GM18508 (cell line): ENCODE measurements around the gene PTPRD.

Experiments used
- ATAC-seq: cut with Tn5 transposase; IDR thresholded peaks from one replicate; pipeline ENCODE4 v1.9.1; 2021; ENCODE audit warnings: moderate number of reproducible peaks; ENCODE audit not compliant: insufficient read depth, unreplicated experiment

The PTPRD gene

DNA sequence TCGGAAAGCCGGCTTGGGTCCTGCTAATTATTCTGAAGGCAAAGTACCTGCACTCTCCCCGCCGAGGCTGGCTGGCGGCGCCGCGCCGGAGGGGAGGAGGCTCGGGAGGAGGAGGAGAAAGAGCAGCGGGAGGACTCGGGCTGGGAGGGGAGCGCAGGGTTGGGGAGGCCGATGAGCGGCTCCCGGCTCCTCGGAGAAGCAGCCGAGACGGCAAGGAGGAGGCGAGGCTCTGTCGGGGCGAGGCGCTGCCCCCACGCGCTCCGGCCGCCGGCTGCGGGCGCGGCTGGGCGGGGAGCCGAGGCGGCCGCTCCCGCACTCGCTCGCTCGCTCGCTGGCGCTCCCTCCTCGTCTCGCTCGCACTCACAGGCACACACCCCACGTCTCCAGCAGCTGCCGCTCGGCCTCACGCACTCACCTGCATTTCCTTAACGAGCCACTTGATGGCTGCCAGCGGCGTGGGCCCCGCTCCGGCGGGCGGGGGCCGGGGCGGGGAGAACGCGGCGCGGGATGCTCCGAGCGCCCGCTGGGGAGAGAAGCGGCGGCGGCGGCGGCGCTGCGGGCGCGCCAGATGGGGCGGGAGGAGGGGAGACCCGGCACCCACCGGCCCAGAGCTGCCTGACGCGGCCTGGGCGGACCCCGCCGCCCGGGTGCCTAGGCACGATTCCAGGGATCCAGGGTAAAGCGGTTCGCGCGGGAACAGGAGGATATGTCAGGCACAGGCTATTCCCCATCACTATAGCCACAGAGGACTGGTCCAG lies at the start of gene PTPRD:
TSS of gene PTPRD (minus strand) at position 362 of the 758 bp plus-strand sequence.
- ATAC-seq: no peak

DNA sequence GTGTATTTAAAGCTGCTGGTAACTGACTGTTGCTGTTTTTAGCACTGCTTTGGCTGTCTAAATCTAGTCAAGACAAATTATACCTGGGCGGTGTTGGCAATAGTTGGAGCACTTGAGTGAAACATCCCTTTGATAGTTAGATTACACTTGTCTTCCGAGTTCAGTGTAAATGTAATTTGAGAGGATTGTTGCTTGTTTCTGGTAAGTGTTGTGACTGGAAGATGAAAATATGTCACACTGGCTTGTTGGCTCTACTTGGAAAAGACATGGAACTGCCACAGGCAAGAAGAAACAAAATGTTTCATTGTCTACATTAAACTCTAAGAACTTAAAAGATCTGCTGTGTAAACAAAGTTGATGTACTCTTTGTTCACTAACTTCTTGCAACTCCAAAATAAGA lies 49.2 kb upstream of the PTPRD start:
- ATAC-seq: no peak

DNA sequence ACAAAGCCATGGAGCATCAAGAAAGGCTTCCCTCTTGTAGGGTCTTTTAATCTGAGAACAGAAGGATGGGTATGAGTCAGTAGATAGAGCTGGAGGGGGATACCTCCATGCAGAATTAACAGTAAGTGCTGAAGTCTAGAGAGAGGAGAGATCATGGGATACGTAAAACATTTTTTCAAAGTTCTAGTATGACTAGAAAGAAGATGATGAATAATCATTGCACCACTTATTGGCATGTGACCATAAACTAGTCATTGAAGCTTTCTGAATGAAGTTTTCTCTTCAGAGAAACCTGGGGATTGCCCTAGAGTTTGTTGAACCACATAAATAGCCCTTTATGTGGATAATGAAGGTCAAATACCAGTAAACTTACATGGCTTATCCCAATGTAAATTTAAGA lies 48.6 kb upstream of the PTPRD start:
- no peak for ATAC-seq

DNA sequence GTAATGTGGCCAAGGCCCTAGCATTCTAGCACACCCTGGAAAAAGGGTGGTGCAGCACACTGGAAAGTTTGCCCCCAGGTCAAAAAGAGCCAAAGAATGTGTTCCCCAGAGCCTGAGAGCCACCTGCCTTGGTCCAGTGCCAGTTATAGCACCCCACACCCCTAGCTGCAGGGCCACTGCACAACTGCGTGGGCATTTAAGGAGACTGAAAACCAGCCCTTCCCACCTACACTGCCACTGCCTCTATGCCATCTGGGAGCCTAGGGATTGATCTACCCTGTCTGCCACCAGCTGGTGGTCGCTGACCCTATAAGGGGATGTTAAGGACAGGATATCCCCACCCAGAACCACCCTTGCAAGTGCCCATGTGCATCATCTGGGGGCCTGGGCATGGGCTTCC lies 38.2 kb upstream of the PTPRD start:
- ATAC-seq: no peak

DNA sequence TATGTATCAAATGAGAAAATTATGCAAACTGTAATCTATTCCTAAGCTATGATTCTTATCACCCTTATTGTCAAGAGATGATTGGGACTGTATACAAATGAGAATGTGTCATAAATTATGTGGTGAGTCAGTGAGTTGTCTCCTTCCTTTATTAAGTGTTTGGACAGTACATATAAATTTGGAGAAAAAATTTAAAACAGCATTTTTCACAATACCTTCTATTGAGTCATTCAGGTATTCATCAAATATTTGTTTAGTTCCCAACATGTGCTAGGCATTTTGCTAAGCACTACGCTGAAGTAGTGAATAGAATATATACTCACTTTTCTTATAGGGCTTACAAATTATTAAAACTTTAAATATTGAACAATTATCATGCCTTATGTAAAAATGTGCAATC lies 36.3 kb upstream of the PTPRD start:
- ATAC-seq: no peak

DNA sequence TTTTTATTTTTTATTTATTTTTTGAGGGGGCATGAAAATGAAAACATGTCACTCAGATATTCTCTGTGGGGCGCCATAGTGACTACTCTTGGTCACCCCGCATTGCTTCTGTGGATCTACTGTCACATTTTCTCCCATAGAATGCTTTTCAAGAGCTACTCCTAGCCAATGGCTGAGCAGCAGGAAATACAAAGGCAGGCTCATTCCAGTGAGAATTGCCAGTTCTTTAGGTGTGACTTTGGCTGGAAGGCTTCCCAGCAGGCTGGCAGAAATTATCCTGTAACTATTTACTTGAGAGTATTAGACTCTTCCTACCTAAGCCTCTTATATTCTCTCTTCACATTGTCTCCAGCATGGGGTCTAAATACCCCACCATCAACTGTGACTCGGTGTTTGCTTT lies 21.0 kb upstream of the PTPRD start:
- no peak for ATAC-seq

DNA sequence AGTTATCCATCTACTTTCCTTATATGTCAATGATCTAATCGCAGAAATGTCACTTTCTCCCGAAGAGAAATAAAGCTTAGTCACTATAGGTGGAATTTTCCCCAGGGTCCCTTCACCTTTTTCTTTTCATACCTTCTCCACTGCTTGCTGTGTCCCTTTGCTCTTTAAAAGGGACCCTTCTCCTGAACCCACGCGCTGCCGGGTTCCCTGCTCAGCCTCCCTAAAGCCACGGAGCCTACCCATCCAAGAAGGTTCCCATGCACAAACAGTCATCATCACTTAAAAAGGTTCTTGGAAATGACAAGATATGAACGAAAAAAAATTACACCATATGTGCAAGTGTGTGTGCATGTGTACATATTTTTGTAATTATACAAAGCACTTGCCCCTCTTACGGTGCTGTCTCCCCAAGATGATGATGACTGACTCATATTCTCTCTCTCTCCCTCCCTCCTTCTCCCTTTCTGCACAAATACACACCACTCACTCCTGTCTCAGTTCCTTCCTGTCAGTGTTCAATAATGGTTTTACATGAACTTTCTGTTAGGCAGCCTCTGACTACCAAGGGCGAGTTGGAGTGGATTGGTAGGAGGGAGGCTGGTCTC lies 1.5 kb upstream of the PTPRD start:
- no peak for ATAC-seq

DNA sequence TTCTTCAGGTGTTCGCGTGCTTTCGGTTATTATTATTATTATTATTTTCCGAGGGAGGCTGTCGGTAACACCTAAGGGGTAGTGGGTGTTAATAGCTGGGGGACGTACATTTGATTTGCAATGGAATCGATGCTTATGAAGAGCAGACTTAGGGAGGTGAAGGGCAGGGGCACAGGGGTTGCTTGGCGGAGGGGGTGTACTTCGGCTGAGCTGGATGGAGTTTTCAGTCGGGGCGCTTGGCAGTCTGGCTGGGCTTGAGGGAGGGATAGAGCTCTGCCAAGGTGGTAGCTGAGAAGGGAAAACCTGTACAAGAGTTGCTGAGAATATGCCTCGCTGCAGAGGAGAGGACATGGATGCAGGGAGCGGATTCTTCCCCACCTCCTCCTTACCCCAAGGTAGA lies 617 bp upstream of the PTPRD start:
- no peak for ATAC-seq

DNA sequence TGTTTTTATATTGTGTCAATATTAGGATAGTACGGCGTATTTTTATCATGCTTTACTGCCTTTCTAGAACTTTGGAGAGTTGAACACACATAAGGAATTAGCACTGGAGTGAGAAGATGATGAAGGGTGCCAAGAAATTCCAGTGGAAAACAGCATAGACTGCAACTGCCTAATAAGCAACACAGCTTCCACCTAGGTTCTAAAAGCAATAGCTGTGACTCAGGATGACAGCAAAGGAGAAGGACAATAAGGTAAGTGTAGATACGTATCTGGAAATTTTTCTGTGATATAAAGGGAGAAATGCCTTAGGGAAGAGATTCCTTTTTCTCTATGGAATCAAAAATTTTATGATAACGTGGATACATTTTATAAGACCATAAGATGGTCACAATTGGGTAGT lies 7.4 kb downstream of the PTPRD start:
- no peak for ATAC-seq

DNA sequence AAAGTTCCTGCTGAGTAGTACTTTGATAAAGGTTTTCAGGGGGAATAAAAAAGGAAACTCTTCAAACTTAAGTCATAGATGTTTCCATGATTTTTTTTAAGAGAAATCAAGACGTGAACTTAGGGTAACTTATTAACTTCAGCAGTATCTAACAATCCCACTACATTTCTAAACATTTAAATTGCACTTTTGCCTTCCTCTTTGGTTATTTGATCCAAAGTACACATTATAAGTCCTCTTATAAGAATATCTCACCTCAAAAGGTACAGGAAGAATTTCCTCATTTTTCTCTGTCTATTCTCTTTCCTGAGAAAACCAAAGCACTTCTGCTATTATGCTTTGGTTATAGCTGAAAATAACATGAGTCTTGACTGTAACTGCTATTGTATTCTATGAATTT lies 7.9 kb downstream of the PTPRD start:
- ATAC-seq: no peak

DNA sequence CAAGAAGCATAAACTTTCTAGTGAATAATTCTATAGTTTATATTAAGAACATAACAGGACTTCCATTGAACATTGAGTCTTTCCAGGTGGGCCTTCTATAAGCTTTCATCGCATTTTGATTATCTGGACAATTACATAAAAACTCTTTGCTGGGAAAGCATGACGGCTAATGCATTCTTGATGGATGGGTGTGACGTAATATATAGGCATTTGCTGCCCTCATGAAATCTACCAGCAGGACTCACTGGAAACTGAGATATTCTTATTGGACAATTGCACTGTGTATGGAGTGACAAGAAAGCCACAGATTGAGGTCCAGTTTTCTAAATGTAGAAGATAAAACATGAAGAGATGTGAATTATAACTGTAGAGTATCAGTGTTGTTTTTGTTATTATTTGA lies 15.0 kb downstream of the PTPRD start:
- no peak for ATAC-seq

DNA sequence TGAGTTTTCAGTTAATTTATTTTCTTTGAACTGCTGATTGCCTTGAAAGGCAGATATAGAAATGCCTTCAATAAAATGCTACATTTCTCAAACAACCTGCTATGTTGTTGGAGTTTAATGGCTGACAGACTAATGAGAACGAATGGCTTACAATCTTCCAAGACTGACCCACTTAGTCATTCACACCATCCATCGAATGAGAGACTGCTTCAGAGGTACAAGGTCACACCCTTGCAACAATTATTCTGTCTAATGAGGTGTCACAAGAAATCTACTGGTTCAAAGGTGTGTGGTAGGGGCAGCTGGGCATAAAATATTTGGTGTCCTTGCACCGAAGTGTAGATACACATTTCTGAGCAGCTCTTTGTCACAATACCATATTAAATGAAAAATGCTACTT lies 18.3 kb downstream of the PTPRD start:
- ATAC-seq: no peak

DNA sequence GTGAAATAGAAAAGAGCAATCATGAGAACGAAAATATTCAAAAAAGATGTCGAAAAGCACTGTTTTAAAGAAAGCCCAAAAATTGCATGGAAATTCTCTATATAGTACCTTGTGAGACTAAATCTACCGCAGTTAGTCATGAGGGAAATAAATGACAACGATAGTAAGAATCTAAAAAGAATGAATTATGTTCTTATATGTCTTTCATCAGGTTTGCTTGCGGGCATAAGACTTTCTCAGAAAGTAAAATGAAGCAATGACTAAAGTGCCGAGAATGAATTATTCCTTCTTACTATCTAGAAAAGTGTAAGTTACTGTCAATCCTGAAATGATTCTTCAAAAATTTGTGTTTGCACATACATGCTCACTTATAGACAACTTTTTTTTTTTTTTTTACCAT lies 26.4 kb downstream of the PTPRD start:
- ATAC-seq: no peak

DNA sequence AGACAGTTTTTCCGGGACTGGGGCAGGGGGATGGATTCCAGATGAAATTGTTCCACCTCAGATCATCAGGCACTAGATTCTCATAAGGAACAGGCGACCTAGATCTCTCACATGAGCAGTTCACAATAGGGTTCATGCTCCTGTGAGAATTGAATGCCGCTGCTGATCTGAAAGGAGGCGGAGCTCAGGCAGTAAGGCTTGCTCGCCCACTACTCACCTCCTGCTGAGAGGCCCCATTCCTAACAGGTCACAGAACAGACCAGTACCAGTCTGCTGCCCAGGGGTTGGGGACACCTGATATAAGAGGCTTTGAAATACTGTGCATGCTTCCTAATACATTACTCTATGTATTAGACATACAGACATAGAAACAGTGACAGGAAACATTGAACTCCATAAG lies 41.1 kb downstream of the PTPRD start:
- ATAC-seq: no peak

DNA sequence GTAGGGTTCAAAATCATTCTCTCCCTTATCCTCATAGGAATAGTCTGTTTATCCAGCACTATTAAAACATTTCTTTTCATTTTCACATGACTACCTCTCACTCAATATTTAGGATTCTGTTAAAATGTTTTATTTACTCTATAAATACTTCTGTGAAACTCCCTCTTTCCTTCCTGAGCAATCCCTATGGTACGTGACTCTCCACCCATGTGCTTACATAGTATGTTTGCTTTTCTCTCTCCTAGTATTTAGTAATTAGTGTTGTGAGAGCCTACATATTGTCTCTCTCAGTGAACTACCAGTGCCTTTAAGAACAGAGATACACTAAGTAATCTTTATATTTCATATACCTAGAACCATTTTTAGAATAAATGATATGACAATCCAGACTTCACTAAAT lies 46.0 kb downstream of the PTPRD start:
- ATAC-seq: no peak

DNA sequence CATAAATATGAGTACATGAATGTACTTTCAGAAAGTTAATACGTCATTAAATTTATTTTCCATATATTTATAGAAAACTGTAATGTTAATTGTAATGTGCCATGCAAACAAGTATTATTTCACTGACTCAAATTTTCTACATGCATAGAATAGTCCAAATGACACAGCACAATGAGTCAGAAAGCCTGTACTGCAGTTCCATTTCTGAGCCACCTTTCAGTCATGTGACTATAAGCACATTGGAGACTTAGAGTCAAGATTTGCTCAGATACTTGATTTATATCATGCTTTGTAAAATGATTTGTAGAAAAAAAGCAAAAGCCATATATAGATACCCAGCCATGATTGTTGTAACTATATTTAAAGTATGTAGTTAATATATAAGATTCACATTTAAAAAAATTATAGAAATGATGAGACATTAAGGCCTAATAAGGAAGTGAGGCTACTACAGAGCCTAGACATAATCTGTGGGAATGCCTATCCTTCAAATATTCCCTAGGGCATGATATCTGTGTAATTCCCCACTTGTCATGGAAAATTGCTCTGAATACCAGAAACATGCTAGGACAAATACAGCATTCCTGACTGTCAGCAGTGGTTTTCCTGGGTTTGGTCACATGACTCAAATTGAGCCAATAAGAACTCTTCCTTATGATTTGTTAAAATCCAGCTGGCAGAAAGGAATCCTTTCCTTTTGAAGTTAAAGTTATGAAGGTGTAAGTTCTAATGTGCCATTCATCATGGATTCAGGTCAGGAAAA lies 50.0 kb downstream of the PTPRD start:
- ATAC-seq: no peak

DNA sequence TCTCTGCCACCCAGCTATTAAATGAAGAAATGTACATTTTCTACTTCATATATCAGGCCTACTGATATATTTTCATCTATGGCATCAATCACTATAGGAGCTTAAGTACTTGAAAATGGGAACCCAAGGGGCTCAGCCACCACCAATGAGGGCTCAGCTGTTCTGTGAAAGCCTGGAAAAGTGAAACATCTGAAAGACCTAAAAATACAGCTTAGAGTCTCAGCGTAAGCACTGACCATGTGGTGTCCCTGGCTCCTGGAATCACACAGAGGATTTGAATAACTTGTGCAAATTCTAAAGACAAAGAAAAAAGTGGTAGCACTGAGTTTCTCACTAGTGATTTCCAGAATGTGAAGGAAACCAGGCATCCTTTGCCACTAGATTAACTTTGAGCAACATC lies 64.5 kb downstream of the PTPRD start:
- no peak for ATAC-seq

DNA sequence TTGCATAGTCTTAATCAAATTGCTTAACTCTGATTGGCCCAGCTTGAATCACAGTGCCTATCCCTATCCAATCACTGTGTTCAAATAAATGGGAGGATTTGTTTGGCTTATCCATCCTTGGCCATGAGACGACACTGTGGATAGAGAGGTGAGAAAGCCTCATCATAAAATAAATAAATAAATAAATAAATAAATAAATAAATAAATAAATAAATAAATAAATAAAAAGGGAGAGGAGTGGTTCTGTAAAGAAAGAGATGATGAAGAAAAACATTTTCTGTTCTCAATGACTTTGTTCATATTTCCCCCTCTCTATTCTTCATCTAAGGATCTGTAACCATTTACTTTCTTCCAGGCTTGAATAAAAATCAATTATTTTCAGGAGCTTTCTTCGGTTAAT lies 74.7 kb downstream of the PTPRD start:
- ATAC-seq: no peak

DNA sequence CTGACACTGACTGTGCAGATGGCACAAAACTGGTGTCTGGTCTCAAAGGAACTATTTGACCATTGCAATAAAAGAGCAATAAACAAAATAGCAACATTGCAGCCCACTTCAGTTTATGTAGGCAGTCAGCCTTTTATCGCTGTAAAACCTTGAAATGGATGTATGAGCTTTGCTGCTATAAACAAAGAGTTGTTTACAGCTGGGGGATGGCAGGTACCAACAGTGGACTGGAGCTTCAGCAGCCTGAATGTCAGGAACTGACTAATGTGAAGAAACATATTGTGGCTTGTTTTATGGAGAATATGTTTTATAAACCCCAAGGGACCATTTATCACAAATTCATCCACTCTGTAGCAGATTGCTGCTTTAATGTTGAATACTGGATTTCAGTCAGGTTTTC lies 78.0 kb downstream of the PTPRD start:
- ATAC-seq: no peak

DNA sequence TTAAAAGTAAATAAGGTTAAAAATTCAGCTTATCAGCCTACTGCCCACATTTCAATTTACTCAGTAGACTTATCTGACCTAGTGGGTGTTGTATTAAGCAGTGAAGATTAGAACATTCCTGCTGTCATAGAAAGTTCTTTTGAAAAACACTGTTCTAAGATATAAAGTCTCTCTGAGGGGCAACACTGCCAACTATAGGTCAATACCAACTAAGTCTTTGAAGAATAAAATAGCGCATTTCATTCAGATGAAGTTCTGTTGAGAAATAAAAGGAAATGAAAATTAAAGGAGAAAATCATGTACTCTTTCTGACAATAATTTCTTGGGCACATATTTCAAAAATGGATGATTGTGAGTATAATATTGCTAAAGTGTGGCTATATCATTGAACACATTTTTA lies 86.8 kb downstream of the PTPRD start:
- no peak for ATAC-seq

DNA sequence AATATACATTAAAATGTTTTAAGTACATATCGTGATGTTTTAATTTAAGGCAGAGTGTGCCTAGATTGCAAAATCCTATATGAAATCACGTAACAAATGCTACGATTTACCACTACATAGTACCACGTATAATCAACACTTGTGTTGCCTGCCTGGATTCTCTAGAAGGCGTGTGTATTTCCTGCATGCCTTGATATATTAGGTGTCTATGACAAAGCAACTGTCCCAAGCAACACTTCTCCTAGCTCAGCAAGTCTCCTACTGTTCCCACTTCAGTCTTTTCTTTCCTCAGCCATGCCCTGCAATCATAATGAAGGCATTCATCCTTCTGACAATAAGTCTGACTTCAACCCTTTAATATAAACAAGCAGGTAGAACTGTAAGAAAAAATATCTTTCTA lies 89.6 kb downstream of the PTPRD start:
- ATAC-seq: no peak

DNA sequence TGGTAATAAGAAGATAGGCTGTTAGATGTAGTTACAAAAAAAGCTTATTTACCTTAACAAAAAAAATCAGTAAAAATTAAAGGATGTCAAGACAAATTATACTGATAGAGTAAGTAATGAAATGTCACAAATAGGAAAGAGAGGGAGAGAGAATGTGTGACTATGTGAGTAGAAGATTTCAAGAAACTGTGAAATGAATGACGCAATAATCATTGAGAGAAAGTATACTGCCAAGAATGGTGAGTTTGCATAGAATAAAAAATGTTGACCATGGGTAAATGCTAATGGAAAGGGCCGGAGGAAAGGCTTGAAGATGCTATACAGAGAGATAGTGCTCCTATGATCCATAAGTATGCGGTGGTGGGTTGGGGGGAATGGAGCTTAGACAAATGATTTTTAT lies 100.7 kb downstream of the PTPRD start:
- no peak for ATAC-seq
